PFSK-1 (cell line): ENCODE data around the gene TMEM138.

Experiments
- POLR2AphosphoS5 ChIP-seq: IDR thresholded peaks from 2 replicates; pipeline ENCODE4 v1.6.1; 2012; ENCODE audit warnings: low read depth, mild to moderate bottlenecking, control low read depth, low read length, moderate library complexity
- REST ChIP-seq, 2 experiments: IDR thresholded peaks; 2 replicates each; pipeline versions ENCODE4 v1.6.1 to v1.8.0; 2011 to 2012; ENCODE audit warnings: low read depth in 2 of 2, low read length in 2 of 2, control low read depth in 1 of 2, inconsistent platforms in 1 of 2, mild to moderate bottlenecking in 1 of 2, moderate library complexity in 1 of 2; ENCODE audit not compliant: insufficient read depth in 1 of 2
- TAF1 ChIP-seq: IDR thresholded peaks from 2 replicates; pipeline ENCODE4 v1.6.1; 2012; ENCODE audit warnings: low read length, control low read depth, borderline replicate concordance; ENCODE audit not compliant: insufficient read depth

DNA sequence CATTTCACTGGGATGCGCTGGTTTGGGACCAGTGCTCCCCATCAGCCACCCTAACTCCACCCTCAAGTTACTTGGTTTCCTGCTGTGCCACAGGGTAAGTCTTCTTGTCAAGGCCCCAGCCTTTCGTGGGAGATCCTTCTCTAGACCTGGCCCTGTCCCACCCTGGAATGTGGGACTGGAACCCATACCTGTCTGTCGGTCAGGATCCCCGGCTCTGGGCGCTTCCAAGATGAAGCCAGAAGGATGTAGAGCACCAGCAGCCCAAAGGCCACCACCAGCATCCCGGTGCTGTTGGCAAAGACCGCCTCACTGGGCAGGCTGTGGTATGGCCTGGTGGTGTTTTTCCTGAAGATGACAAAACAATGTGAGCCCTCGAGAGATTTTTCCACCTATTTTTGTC is 11.4 kb upstream of the TMEM138 start:
- no peak for TF ChIP-seq POLR2AphosphoS5
- no peak for TF ChIP-seq REST (IDR thresholded peaks at IDR 0.05; ENCODE audit: insufficient read depth in 1 of 2, low read depth in 2 of 2, low read length in 2 of 2)
- no peak for TF ChIP-seq TAF1
